GM15510 (cell line): ENCODE measurements around the gene ETDC.

Experiments used
- POLR2A ChIP-seq: IDR thresholded peaks from 3 replicates; pipeline ENCODE4 v1.6.1; 2011; ENCODE audit warnings: borderline replicate concordance; ENCODE audit not compliant: insufficient read length; ENCODE audit errors: extremely low read depth

The ETDC gene

GRCh38 chrX:135330706-135331105 lies 21.4 kb downstream of the ETDC start:
- TF ChIP-seq POLR2A, result no peak

GRCh38 chrX:135331525-135331924 lies 22.2 kb downstream of the ETDC start:
- TF ChIP-seq POLR2A, result no peak

- TF ChIP-seq POLR2A, result no peak
Observed at GRCh38 chrX:135340831-135341230, 31.6 kb downstream of the ETDC start.

- TF ChIP-seq POLR2A, result no peak
Observed at GRCh38 chrX:135345107-135345589, 35.9 kb downstream of the ETDC start.

DNA sequence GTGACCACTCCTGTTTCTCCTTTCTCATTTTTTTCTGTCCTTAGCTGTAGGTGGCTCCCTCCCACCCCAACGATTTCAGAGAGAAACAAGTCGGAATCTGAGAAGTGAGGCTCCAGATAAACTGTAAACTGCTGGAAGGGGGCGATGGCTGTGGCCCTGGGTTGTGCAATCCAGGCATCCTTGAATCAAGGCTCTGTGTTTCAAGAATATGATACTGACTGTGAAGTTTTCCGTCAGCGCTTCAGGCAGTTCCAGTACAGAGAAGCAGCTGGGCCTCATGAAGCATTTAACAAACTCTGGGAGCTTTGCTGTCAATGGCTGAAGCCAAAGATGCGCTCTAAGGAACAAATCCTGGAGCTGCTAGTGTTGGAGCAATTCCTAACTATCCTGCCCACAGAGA lies 37.7 kb downstream of the ETDC start:
- no peak for TF ChIP-seq POLR2A

DNA sequence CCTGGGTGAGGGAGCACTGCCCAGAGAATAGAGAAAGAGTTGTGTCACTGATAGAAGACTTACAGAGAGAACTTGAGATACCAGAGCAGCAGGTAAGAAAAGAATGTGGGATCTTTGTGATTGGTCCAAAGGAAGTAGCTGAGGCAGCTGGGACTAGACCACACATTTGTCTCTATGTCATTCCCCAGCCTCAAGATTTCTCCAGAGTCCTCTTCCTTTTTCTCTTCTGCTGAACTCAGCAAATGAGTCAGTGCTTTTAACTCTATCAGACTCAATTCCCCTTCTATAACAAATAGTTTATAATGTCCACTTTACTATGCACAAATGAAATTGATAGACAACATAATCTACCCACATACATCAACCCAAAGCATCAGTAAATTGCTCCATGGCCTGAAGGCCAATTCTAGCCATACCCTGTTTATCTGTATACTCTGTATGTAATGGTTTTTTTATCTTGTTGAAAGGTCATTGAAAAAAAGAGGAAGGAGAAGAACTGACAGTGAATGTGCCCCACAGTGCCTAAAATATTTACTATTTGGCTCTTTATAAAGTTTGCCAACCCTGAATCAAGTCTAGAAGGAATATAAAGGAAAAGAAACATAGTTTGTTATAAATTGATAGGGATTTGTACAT lies 38.2 kb downstream of the ETDC start:
- TF ChIP-seq POLR2A, result no peak

DNA sequence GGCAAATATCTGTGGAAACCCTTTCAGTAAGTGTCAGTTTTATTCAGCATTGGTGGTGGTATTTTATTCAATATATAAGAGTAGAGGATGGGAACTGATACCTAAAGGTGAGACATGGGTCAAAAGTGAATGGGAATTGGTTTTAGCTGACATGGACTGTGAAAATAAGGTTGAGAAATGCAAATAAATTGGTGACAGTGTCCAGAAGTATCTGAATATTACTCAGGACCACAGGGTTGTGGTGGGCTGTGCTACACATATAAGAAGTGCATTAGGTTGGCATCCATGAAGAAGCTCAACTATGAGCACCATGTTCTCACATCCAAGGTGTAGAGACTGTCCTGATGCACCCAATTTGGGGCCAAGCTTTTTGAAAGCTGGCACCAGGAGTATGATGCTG lies 45.0 kb downstream of the ETDC start:
- no peak for TF ChIP-seq POLR2A
